ENCODE results near the gene PIPOX. TPM values are rescaled to one million over a fixed set of nuclear protein-coding genes. Genes with fewer than 3 reads are reported as not detected.

The PIPOX gene
- total and polyA plus RNA-seq, 9 of the 15 experiments (the other 6 are each of a cell fraction or from before 2014, with no cell fraction given), result 0.15 to 2.2 (median 0.58) TPM; not detected in 2

DNA sequence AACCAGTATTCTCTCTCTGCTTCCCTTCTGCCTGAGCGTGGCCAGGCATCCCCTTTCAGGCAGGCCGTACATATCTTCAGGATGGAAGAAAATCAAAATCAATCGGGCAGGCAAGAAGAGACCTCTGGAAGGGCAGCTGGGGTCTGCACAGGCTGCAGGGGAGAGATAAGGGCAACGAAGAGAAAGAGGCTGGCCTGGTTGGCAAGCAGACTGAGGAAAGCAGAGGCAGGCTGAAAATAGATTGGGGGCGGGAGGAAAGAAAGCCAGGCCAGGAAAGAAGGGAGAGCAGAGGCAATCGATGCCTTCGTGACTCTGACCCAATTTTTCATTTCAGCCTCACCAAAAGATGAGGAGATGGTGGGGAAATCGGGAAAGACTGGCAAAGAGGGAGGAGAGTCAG, 18.1 kb downstream of the PIPOX start (continued):
- TF ChIP-seq, protein P1, sequence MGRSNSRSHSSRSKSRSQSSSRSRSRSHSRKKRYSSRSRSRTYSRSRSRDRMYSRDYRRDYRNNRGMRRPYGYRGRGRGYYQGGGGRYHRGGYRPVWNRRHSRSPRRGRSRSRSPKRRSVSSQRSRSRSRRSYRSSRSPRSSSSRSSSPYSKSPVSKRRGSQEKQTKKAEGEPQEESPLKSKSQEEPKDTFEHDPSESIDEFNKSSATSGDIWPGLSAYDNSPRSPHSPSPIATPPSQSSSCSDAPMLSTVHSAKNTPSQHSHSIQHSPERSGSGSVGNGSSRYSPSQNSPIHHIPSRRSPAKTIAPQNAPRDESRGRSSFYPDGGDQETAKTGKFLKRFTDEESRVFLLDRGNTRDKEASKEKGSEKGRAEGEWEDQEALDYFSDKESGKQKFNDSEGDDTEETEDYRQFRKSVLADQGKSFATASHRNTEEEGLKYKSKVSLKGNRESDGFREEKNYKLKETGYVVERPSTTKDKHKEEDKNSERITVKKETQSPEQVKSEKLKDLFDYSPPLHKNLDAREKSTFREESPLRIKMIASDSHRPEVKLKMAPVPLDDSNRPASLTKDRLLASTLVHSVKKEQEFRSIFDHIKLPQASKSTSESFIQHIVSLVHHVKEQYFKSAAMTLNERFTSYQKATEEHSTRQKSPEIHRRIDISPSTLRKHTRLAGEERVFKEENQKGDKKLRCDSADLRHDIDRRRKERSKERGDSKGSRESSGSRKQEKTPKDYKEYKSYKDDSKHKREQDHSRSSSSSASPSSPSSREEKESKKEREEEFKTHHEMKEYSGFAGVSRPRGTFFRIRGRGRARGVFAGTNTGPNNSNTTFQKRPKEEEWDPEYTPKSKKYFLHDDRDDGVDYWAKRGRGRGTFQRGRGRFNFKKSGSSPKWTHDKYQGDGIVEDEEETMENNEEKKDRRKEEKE (IDR thresholded peaks at IDR 0.05; ENCODE audit: borderline replicate concordance in 1 of 2, control insufficient read depth in 1 of 2, low read depth in 2 of 2, low read length in 1 of 2), result no peak
- peak; percentile 32; the same call in 1 of the 2 replicates for TF ChIP-seq SOX6 (IDR thresholded peaks at IDR 0.05)
- TF ChIP-seq, protein P2, sequence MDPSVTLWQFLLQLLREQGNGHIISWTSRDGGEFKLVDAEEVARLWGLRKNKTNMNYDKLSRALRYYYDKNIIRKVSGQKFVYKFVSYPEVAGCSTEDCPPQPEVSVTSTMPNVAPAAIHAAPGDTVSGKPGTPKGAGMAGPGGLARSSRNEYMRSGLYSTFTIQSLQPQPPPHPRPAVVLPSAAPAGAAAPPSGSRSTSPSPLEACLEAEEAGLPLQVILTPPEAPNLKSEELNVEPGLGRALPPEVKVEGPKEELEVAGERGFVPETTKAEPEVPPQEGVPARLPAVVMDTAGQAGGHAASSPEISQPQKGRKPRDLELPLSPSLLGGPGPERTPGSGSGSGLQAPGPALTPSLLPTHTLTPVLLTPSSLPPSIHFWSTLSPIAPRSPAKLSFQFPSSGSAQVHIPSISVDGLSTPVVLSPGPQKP (CRISPR knock-in tag; IDR thresholded peaks at IDR 0.05), result no peak
- TF ChIP-seq TEAD4 (IDR thresholded peaks at IDR 0.05; ENCODE audit: low read length), result peak; percentile 57
- TF ChIP-seq TEAD4 (CRISPR knock-in tag; IDR thresholded peaks at IDR 0.05; ENCODE audit: borderline replicate concordance), result no peak
- TF ChIP-seq, protein P3, sequence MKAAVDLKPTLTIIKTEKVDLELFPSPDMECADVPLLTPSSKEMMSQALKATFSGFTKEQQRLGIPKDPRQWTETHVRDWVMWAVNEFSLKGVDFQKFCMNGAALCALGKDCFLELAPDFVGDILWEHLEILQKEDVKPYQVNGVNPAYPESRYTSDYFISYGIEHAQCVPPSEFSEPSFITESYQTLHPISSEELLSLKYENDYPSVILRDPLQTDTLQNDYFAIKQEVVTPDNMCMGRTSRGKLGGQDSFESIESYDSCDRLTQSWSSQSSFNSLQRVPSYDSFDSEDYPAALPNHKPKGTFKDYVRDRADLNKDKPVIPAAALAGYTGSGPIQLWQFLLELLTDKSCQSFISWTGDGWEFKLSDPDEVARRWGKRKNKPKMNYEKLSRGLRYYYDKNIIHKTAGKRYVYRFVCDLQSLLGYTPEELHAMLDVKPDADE (conservative IDR thresholded peaks at IDR 0.05; ENCODE audit: control insufficient read depth, low read depth, low read length), result no peak
- TF ChIP-seq TAL1 (IDR thresholded peaks at IDR 0.05), result peak; percentile 84
- no peak for TF ChIP-seq FOSL1 (tag; conservative IDR thresholded peaks at IDR 0.05)
- TF ChIP-seq NCOR1 (IDR thresholded peaks at IDR 0.05), result peak; percentile 70
- TF ChIP-seq ZNF140 (CRISPR knock-in tag; IDR thresholded peaks at IDR 0.05), result no peak
- TF ChIP-seq EP300 (IDR thresholded peaks at IDR 0.05; ENCODE audit: low read length), result peak; percentile 28; the same call in 1 of the 2 replicates
- TF ChIP-seq PML (IDR thresholded peaks at IDR 0.05; ENCODE audit: low read length), result no peak
- TF ChIP-seq ZNF274 (IDR thresholded peaks at IDR 0.05; ENCODE audit: borderline replicate concordance, low read depth, low read length), result no peak
- peak in 1 of 2 experiments; percentile 69; a peak in 2 of 4 replicates for TF ChIP-seq HDAC1 (IDR thresholded peaks at IDR 0.05)
- TF ChIP-seq KDM1A (IDR thresholded peaks at IDR 0.05), result peak; percentile 90 to 91
- TF ChIP-seq ZBTB17 (CRISPR knock-in tag; IDR thresholded peaks at IDR 0.05), result peak; percentile 98
- TF ChIP-seq POLR2AphosphoS5 (IDR thresholded peaks at IDR 0.05; ENCODE audit: control insufficient read depth, insufficient read depth, low read depth, low read length), result peak; percentile 54; the same call in 1 of the 2 replicates
- TF ChIP-seq ZNF780A (CRISPR knock-in tag; IDR thresholded peaks at IDR 0.05), result no peak
- TF ChIP-seq, protein P4, sequence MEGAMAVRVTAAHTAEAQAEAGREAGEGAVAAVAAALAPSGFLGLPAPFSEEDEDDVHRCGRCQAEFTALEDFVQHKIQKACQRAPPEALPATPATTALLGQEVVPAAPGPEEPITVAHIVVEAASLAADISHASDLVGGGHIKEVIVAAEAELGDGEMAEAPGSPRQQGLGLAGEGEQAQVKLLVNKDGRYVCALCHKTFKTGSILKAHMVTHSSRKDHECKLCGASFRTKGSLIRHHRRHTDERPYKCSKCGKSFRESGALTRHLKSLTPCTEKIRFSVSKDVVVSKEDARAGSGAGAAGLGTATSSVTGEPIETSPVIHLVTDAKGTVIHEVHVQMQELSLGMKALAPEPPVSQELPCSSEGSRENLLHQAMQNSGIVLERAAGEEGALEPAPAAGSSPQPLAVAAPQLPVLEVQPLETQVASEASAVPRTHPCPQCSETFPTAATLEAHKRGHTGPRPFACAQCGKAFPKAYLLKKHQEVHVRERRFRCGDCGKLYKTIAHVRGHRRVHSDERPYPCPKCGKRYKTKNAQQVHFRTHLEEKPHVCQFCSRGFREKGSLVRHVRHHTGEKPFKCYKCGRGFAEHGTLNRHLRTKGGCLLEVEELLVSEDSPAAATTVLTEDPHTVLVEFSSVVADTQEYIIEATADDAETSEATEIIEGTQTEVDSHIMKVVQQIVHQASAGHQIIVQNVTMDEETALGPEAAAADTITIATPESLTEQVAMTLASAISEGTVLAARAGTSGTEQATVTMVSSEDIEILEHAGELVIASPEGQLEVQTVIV (CRISPR knock-in tag; IDR thresholded peaks at IDR 0.05; ENCODE audit: borderline replicate concordance), result no peak
- peak; percentile 74 for TF ChIP-seq TCF3 (CRISPR knock-in tag; IDR thresholded peaks at IDR 0.05)
- 0 out of 2 replicates have a peak, but pooled peaks have one; percentile 31 for TF ChIP-seq KLF16 (IDR thresholded peaks at IDR 0.05)
- no peak for TF ChIP-seq ZC3H11A (IDR thresholded peaks at IDR 0.05; ENCODE audit: low read depth, low read length)
- no peak for TF ChIP-seq ETV1 (tag; conservative IDR thresholded peaks at IDR 0.05; ENCODE audit: low read depth)

Data from K562 (cell line).